Neural progenitor cell (in vitro differentiated cells): ENCODE measurements around the gene ATP6V0C.
"Not testable (repeated sequence)": the region's sequence is repeated elsewhere in the genome, so short reads cannot be mapped to it uniquely, and the experiment has no call there.

Experiments used
- CTCF ChIP-seq: fragments of 200-600 bp; sonication (generic); IDR thresholded peaks from 2 replicates; pipeline ENCODE4 v1.5.1; 2017; ENCODE audit warnings: antibody characterized with exemption, mild to moderate bottlenecking
- EZH2 ChIP-seq: fragments of 200-600 bp; sonication (generic); IDR thresholded peaks from 2 replicates; pipeline ENCODE4 v1.6.1; 2017; ENCODE audit warnings: antibody characterized with exemption, mild to moderate bottlenecking, moderate library complexity
- EZH2phosphoT487 ChIP-seq: fragments of 200-600 bp; sonication (generic); IDR thresholded peaks from 2 replicates; pipeline ENCODE4 v1.6.1; 2017; ENCODE audit warnings: antibody characterized with exemption

GRCh38 chr16:2539845-2540458 is 26.2 kb downstream of the ATP6V0C start:
- TF ChIP-seq CTCF: peak; percentile 54
- not testable (repeated sequence) for TF ChIP-seq EZH2, EZH2phosphoT487
